KMS-11 (cell line): ENCODE data around the gene RASAL2.

Experiments used
- H2AFZ ChIP-seq: fragments of 200-600 bp; sonication (generic); 2 replicates; pipeline ENCODE4 v1.6.1; 2016; ENCODE audit warnings: antibody characterized with exemption, mixed run types, low read depth
- H3K27ac ChIP-seq: fragments of 200-600 bp; sonication (generic); 2 replicates; pipeline ENCODE4 v1.6.1; 2016; ENCODE audit warnings: mild to moderate bottlenecking, mixed run types
- H3K27me3 ChIP-seq: fragments of 200-600 bp; sonication (generic); 2 replicates; pipeline ENCODE4 v1.6.1; 2017; ENCODE audit warnings: mild to moderate bottlenecking, low read depth, mixed run types, moderate library complexity; ENCODE audit not compliant: insufficient read depth
- H3K36me3 ChIP-seq: fragments of 200-600 bp; sonication (generic); 2 replicates; pipeline ENCODE4 v1.6.1; 2017; ENCODE audit warnings: mild to moderate bottlenecking, mixed run types; ENCODE audit not compliant: insufficient read depth
- H3K4me1 ChIP-seq: fragments of 200-600 bp; sonication (generic); 2 replicates; pipeline ENCODE4 v1.6.1; 2016; ENCODE audit warnings: mild to moderate bottlenecking, low read depth, mixed run types; ENCODE audit not compliant: poor library complexity, severe bottlenecking
- H3K4me2 ChIP-seq: fragments of 200-600 bp; sonication (generic); 2 replicates; pipeline ENCODE4 v1.7.0; 2016; ENCODE audit warnings: mild to moderate bottlenecking, mixed run types
- H3K4me3 ChIP-seq: fragments of 200-600 bp; sonication (generic); IDR thresholded peaks from 2 replicates; pipeline ENCODE4 v1.6.1; 2017; ENCODE audit warnings: low read depth, low read length, mixed read lengths; ENCODE audit not compliant: insufficient read depth
- H3K79me2 ChIP-seq: fragments of 200-600 bp; sonication (generic); 2 replicates; pipeline ENCODE4 v1.6.1; 2016; ENCODE audit warnings: low read depth, mixed run types; ENCODE audit not compliant: insufficient read depth
- H3K9ac ChIP-seq: fragments of 200-600 bp; sonication (generic); 2 replicates; pipeline ENCODE4 v1.6.1; 2016; ENCODE audit warnings: mild to moderate bottlenecking, mixed run types
- H4K20me1 ChIP-seq: fragments of 200-600 bp; sonication (generic); 2 replicates; pipeline ENCODE4 v1.6.1; 2016; ENCODE audit warnings: mild to moderate bottlenecking, mixed run types; ENCODE audit not compliant: insufficient read depth
- CTCF ChIP-seq: fragments of 200-600 bp; sonication (generic); conservative IDR thresholded peaks from 2 replicates; pipeline ENCODE4 v1.6.1; 2017; ENCODE audit warnings: low read depth, mild to moderate bottlenecking, antibody characterized with exemption, low read length, moderate library complexity, mixed read lengths

The RASAL2 gene

GRCh38 chr1:178145605-178146004 lies 51.7 kb downstream of the RASAL2 start:
- H3K4me1 ChIP-seq = no peaks in the 10 kb centered on the region
- no peak overlapping the region for H2AFZ ChIP-seq
- TF ChIP-seq CTCF = no peak
- H3K36me3 ChIP-seq = no peaks in the 10 kb centered on the region
- no peaks in the 10 kb centered on the region for H3K79me2 ChIP-seq
- H3K9ac ChIP-seq = no peak overlapping the region
- H3K27me3 ChIP-seq = no peaks in the 10 kb centered on the region
- H4K20me1 ChIP-seq = no peaks in the 10 kb centered on the region
- H3K4me2 ChIP-seq = no peak overlapping the region
- H3K4me3 ChIP-seq = no peak overlapping the region
- H3K27ac ChIP-seq = no peak overlapping the region

- TF ChIP-seq CTCF = no peak
These were observed 52.5 kb downstream of the RASAL2 start for GRCh38 chr1:178146436-178146835.

GRCh38 chr1:178150610-178151009 lies 56.7 kb downstream of the RASAL2 start:
- no peak overlapping the region for H3K4me3 ChIP-seq
- no peaks in the 10 kb centered on the region for H3K79me2 ChIP-seq
- H2AFZ ChIP-seq = no peak overlapping the region
- H3K27me3 ChIP-seq = no peaks in the 10 kb centered on the region
- H3K36me3 ChIP-seq = no peaks in the 10 kb centered on the region
- H4K20me1 ChIP-seq = no peaks in the 10 kb centered on the region
- H3K4me2 ChIP-seq = no peak overlapping the region
- no peak overlapping the region for H3K27ac ChIP-seq
- no peak for TF ChIP-seq CTCF
- H3K4me1 ChIP-seq = no peaks in the 10 kb centered on the region
- no peak overlapping the region for H3K9ac ChIP-seq

More at GRCh38 chr1:178146436-178146835, 52.5 kb downstream of the RASAL2 start:
- Histone ChIP-seq H3K4me3 (no peak overlapping the region), H2AFZ (no peak overlapping the region), H4K20me1 (no peaks in the 10 kb centered on the region), H3K4me2 (no peak overlapping the region), H3K27me3 (no peaks in the 10 kb centered on the region), H3K79me2 (no peaks in the 10 kb centered on the region), H3K9ac (no peak overlapping the region), H3K4me1 (no peaks in the 10 kb centered on the region), H3K36me3 (no peaks in the 10 kb centered on the region), H3K27ac (no peak overlapping the region)

- H4K20me1 ChIP-seq = no peaks in the 10 kb centered on the region
- TF ChIP-seq CTCF = no peak
- no peaks in the 10 kb centered on the region for H3K36me3 ChIP-seq
- H3K4me2 ChIP-seq = no peak overlapping the region
- H3K4me3 ChIP-seq = no peak overlapping the region
- no peaks in the 10 kb centered on the region for H3K27me3 ChIP-seq
- no peak overlapping the region for H3K27ac ChIP-seq
- H3K4me1 ChIP-seq = no peaks in the 10 kb centered on the region
- H3K79me2 ChIP-seq = no peaks in the 10 kb centered on the region
- H2AFZ ChIP-seq = no peak overlapping the region
- no peak overlapping the region for H3K9ac ChIP-seq
These were observed 57.9 kb downstream of the RASAL2 start for GRCh38 chr1:178151831-178152230.
